SJSA1 (cell line): ENCODE data around the gene SNX20. TPM values are rescaled to one million over a fixed set of nuclear protein-coding genes. Genes with fewer than 3 reads are reported as not detected.

Experiments used
- DNase-seq, 2 experiments: peaks; one replicate each; pipeline ENCODE4 v3.0.0-alpha.2; 2015 to 2020; ENCODE audit warnings: low spot score in 2 of 2, low read depth in 1 of 2
- H3K27ac ChIP-seq: fragments of 250-450 bp; sonication (Bioruptor Pico); 2 replicates; pipeline ENCODE4 v1.5.1; 2020; ENCODE audit warnings: mild to moderate bottlenecking, moderate library complexity
- H3K27me3 ChIP-seq: fragments of 250-450 bp; sonication (Bioruptor Pico); replicated peaks from 2 replicates; pipeline ENCODE4 v1.5.1; 2020; ENCODE audit warnings: mild to moderate bottlenecking, moderate library complexity
- H3K36me3 ChIP-seq: fragments of 250-450 bp; sonication (Bioruptor Pico); 2 replicates; pipeline ENCODE4 v1.5.1; 2020; ENCODE audit warnings: mild to moderate bottlenecking
- H3K4me1 ChIP-seq: fragments of 250-450 bp; sonication (Bioruptor Pico); replicated peaks from 2 replicates; pipeline ENCODE4 v1.6.1; 2021; ENCODE audit warnings: mild to moderate bottlenecking
- H3K4me3 ChIP-seq: fragments of 250-450 bp; sonication (Bioruptor Pico); 2 replicates; pipeline ENCODE4 v1.5.1; 2020; ENCODE audit warnings: mild to moderate bottlenecking
- H3K9me3 ChIP-seq: fragments of 250-450 bp; sonication (Bioruptor Pico); replicated peaks from 2 replicates; pipeline ENCODE4 v1.5.1; 2020; ENCODE audit warnings: mild to moderate bottlenecking
- total RNA-seq: library from RNA; depleted of rRNA; stranded (reverse); fragments of >200 nt; shearing (Covaris generic); gene quantifications from 2 replicates; pipeline ENCODE4 v1.2.3, GENCODE V29; 2014

SNX20 gene
- total RNA-seq, 1 experiment from 2014 or later, result not detected

- no peak for DNase-seq
- H3K27me3 ChIP-seq, result no peaks in the 10 kb centered on the region
- H3K36me3 ChIP-seq, result no peaks in the 10 kb centered on the region
- H3K4me3 ChIP-seq, result no peak overlapping the region
- peaks cover 12% of the 10 kb centered on the region for H3K9me3 ChIP-seq
- no peak overlapping the region for H3K27ac ChIP-seq
- H3K4me1 ChIP-seq, result 0 out of 2 replicates have a peak, but pooled peaks cover 3% of the 10 kb centered on the region
Observed at GRCh38 chr16:50668368-50669008, 12.6 kb downstream of the SNX20 start.

- Histone ChIP-seq H3K4me3 (no peak overlapping the region), H3K36me3 (no peaks in the 10 kb centered on the region), H3K9me3 (peaks cover 12% of the 10 kb centered on the region), H3K4me1 (0 out of 2 replicates have a peak, but pooled peaks cover 3% of the 10 kb centered on the region), H3K27me3 (no peaks in the 10 kb centered on the region), H3K27ac (no peak overlapping the region)
- DNase-seq, result no peak
Observed at GRCh38 chr16:50667497-50668367, 13.4 kb downstream of the SNX20 start.

- H3K27me3 ChIP-seq, result no peaks in the 10 kb centered on the region
- DNase-seq, result no peak
- peaks cover 7% of the 10 kb centered on the region for H3K9me3 ChIP-seq
- H3K4me1 ChIP-seq, result 0 out of 2 replicates have a peak, but pooled peaks cover 3% of the 10 kb centered on the region
- no peak overlapping the region for H3K4me3 ChIP-seq
- H3K27ac ChIP-seq, result no peak overlapping the region
- H3K36me3 ChIP-seq, result no peaks in the 10 kb centered on the region
Observed at GRCh38 chr16:50666658-50667496, 14.2 kb downstream of the SNX20 start.

GRCh38 chr16:50665128-50665878 is 15.8 kb downstream of the SNX20 start:
- DNase-seq, result peak; percentile 67 to 77
- H3K4me3 ChIP-seq, result peak overlapping the region; percentile 31
- H3K36me3 ChIP-seq, result no peaks in the 10 kb centered on the region
- no peak overlapping the region for H3K27ac ChIP-seq
- H3K27me3 ChIP-seq, result no peaks in the 10 kb centered on the region
- no peaks in the 10 kb centered on the region for H3K9me3 ChIP-seq
- 0 out of 2 replicates have a peak, but pooled peaks cover 3% of the 10 kb centered on the region for H3K4me1 ChIP-seq

- no peak overlapping the region for H3K4me3 ChIP-seq
- no peak overlapping the region for H3K27ac ChIP-seq
- no peaks in the 10 kb centered on the region for H3K36me3 ChIP-seq
- DNase-seq, result no peak
- no peaks in the 10 kb centered on the region for H3K27me3 ChIP-seq
- H3K4me1 ChIP-seq, result 0 out of 2 replicates have a peak, but pooled peaks cover 3% of the 10 kb centered on the region
- H3K9me3 ChIP-seq, result no peaks in the 10 kb centered on the region
Observed at GRCh38 chr16:50664270-50664669, 16.8 kb downstream of the SNX20 start.

GRCh38 chr16:50662306-50662940 is 18.7 kb downstream of the SNX20 start:
- Histone ChIP-seq H3K4me1 (0 out of 2 replicates have a peak, but pooled peaks cover 3% of the 10 kb centered on the region), H3K27me3 (no peaks in the 10 kb centered on the region), H3K36me3 (no peaks in the 10 kb centered on the region), H3K4me3 (no peak overlapping the region), H3K27ac (no peak overlapping the region), H3K9me3 (no peaks in the 10 kb centered on the region)
- DNase-seq, result no peak

- Histone ChIP-seq H3K9me3 (no peaks in the 10 kb centered on the region), H3K36me3 (no peaks in the 10 kb centered on the region), H3K4me3 (no peak overlapping the region), H3K27me3 (no peaks in the 10 kb centered on the region), H3K4me1 (no peaks in the 10 kb centered on the region), H3K27ac (no peak overlapping the region)
- DNase-seq, result no peak
Observed at GRCh38 chr16:50659806-50660205, 21.3 kb downstream of the SNX20 start.

- H3K4me3 ChIP-seq, result no peak overlapping the region
- H3K27me3 ChIP-seq, result no peaks in the 10 kb centered on the region
- H3K27ac ChIP-seq, result no peak overlapping the region
- H3K4me1 ChIP-seq, result no peaks in the 10 kb centered on the region
- no peaks in the 10 kb centered on the region for H3K9me3 ChIP-seq
- H3K36me3 ChIP-seq, result no peaks in the 10 kb centered on the region
- no peak for DNase-seq
Observed at GRCh38 chr16:50657241-50657640, 23.9 kb downstream of the SNX20 start.

- H3K9me3 ChIP-seq, result no peaks in the 10 kb centered on the region
- H3K27me3 ChIP-seq, result no peaks in the 10 kb centered on the region
- H3K27ac ChIP-seq, result no peak overlapping the region
- no peaks in the 10 kb centered on the region for H3K4me1 ChIP-seq
- H3K36me3 ChIP-seq, result no peaks in the 10 kb centered on the region
- no peak for DNase-seq
- H3K4me3 ChIP-seq, result no peak overlapping the region
Observed at GRCh38 chr16:50655558-50656055, 25.5 kb downstream of the SNX20 start.

GRCh38 chr16:50653633-50654519 is 27.2 kb downstream of the SNX20 start:
- Histone ChIP-seq H3K27me3 (no peaks in the 10 kb centered on the region), H3K36me3 (no peaks in the 10 kb centered on the region), H3K4me3 (no peak overlapping the region), H3K4me1 (no peaks in the 10 kb centered on the region), H3K27ac (no peak overlapping the region), H3K9me3 (no peaks in the 10 kb centered on the region)
- no peak for DNase-seq

GRCh38 chr16:50652836-50653425 is 28.2 kb downstream of the SNX20 start:
- H3K4me1 ChIP-seq, result no peaks in the 10 kb centered on the region
- no peaks in the 10 kb centered on the region for H3K27me3 ChIP-seq
- no peaks in the 10 kb centered on the region for H3K9me3 ChIP-seq
- H3K27ac ChIP-seq, result no peak overlapping the region
- no peaks in the 10 kb centered on the region for H3K36me3 ChIP-seq
- H3K4me3 ChIP-seq, result no peak overlapping the region
- DNase-seq, result no peak
